Measurements from ENCODE around the gene ASAP2. TPM values are rescaled to one million over a fixed set of nuclear protein-coding genes. Genes with fewer than 3 reads are reported as not detected.
"Not testable (repeated sequence)": the region's sequence is repeated elsewhere in the genome, so short reads cannot be mapped to it uniquely, and the experiment has no call there.

The ASAP2 gene
- total RNA-seq, 1 donor from 2014 or later: 22.9 TPM

DNA sequence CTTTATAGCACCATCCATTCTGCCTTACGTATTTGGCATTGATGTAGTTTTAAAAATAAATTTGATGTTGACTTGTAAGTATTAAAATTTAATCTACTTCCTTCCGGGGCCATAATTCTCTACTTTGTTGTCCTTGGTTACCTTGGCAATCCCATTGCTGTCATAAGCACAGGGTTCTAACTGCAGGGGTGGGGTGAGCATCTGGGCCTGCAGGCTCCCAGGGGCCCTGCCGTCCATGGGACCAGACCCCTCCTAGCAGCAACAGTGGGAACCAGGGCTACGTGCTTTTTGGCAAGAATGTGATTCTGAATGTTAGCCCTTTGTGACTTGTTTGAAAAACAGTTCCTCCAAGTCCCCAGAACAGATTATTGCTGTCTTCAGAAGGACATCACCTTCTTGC lies 4.9 kb downstream of the ASAP2 start:
- no peak for DNase-seq (ENCODE audit: low spot score)

GRCh38 chr2:9212010-9212635 lies 5.5 kb downstream of the ASAP2 start:
- DNase-seq (ENCODE audit: low spot score): no peak

- no peak for DNase-seq (ENCODE audit: low spot score)
Measured at GRCh38 chr2:9212661-9213411, 6.2 kb downstream of the ASAP2 start.

DNA sequence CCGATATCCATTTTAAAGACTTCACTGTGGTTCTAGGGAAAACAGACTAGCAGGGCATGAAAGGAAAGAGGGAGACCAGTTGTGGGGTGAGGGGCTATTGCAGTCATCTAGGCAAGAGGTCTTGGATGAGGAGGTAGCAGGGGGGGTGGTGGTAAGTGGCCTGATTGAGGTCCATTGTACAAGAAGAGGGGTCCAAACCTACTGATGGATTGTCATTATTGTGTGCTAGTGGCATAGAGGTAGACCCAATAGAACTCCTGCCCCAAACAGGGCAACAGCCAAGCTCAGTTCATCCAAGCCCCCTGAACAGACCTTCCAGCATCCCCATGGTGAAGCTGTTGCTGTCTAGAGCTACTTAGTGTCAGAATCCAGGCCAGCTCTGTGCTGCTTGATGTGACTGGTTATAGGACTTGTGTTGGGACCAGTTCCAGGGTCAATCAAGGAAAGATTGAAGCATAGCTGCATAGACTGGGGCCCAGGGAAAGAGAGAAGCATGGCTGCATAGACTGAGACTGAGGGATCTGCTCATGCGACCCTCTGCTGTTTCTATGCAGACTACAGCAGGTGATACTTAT lies 7.0 kb downstream of the ASAP2 start:
- DNase-seq (ENCODE audit: low spot score): no peak

DNA sequence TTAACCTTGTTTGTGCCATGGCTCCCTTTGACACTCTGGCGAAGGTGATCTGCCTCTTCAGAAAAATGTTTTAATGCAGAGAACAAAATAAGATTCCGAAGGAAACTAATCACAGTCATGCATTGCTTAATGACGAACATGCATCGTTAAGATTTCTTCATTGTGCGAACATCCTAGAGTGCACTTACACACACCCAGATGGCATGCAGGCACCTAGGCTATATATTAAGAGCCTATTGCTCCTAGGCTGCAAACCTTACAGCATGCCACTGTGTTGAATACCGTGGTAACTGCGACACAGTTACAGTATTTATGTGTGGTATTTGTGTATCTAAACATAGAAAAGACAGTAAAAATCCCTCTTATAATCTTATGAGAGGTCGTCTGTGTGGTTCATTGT lies 8.3 kb downstream of the ASAP2 start:
- no peak for DNase-seq (ENCODE audit: low spot score)

DNA sequence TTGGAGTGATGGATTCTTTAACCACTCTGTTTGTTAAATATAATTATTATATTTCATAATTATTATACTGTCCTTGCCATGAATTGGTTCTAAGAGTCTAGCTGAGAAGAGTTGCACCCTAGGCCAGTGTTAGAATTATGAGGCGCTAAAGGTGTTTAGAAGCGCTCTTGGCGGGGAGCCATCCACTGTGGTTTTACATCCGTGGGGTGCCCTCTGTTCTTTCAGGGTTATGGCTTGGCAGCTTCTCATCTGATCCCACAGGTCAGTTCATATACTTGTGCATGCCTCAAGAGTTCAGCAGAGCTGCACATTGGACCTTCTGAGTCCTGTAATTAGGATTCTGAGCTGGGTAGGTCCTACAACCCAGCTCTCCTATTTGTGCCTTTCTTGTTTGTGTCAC lies 9.1 kb downstream of the ASAP2 start:
- DNase-seq (ENCODE audit: low spot score): no peak

GRCh38 chr2:9216143-9216542 lies 9.5 kb downstream of the ASAP2 start:
- DNase-seq (ENCODE audit: low spot score): not testable (repeated sequence)

GRCh38 chr2:9217838-9218770 lies 11.5 kb downstream of the ASAP2 start:
- DNase-seq (ENCODE audit: low spot score): no peak

- DNase-seq (ENCODE audit: low spot score): no peak
Measured at GRCh38 chr2:9219027-9219445, 12.4 kb downstream of the ASAP2 start.

- DNase-seq (ENCODE audit: low spot score): no peak
Measured at GRCh38 chr2:9220201-9220600, 13.6 kb downstream of the ASAP2 start.

GRCh38 chr2:9221223-9221622 lies 14.6 kb downstream of the ASAP2 start:
- no peak for DNase-seq (ENCODE audit: low spot score)

GRCh38 chr2:9222239-9222892 lies 15.8 kb downstream of the ASAP2 start:
- DNase-seq (ENCODE audit: low spot score): no peak

DNA sequence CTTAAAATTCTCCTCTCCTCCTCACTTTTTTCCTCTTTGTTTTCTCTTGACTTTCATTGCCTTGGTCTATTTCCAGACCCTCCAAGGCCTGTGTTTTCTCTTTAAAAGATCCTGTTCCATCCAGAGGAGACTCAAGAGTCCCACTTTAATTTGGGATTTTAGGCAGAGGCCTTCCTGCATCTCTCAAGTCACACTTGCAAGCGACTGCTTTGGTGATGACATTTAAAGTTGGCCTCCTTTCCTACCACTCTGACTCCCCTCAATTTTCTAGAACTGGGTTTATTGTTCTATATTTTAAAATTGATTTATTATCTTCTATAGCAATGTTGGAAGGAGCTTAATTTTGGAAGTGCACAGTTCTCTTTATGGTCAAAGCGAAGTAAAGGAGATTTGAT lies 16.3 kb downstream of the ASAP2 start:
- no peak for DNase-seq (ENCODE audit: low spot score)

DNA sequence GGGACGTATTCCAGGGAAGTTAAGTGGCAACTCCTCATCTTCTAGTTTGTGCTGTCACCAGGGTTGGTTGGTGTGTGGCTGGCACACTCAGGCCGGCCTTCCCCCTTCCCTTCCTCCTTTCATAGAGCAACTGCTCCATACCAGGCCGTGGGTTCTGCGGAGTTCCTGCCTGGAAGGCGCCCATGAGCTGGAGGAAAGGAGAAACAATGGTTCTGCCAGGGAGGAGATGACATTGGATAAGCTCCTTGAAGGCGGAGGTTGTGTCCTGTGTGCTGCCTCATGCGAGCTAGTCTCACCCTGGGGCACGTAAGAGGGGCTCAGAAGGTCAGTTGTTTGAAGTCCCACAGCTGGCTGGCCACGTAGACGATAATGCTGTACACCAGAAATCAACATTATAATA lies 19.2 kb downstream of the ASAP2 start:
- no peak for DNase-seq (ENCODE audit: low spot score)

- no peak for DNase-seq (ENCODE audit: low spot score)
Measured at GRCh38 chr2:9226458-9227380, 20.1 kb downstream of the ASAP2 start.

GRCh38 chr2:9228088-9228751 lies 21.6 kb downstream of the ASAP2 start:
- no peak for DNase-seq (ENCODE audit: low spot score)

GRCh38 chr2:9228781-9229469 lies 22.3 kb downstream of the ASAP2 start:
- DNase-seq (ENCODE audit: low spot score): no peak

DNA sequence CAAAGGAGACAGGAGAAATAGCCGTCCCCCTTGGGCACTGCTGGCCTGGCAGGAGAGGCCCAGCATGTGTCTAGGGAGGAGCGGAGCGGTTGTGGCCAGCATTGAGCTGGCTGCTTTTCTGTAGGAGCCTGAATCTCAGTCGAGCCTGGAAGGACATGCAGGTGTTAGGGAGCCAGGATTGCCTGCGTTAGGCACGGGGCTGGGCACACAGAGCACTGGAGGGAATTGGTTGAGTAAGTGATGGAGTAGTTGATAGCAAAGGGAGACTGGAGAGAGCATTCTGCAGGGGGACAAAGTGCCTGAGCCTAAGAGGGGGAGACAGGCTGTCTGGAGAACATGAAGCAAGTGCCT lies 22.8 kb downstream of the ASAP2 start:
- DNase-seq (ENCODE audit: low spot score): no peak
